KOPT-K1 (cell line): ENCODE data around the gene KCNG1.

Experiments
- H3K27ac ChIP-seq: fragments of 200-600 bp; sonication (generic); 2 replicates; pipeline ENCODE4 v1.5.1; 2016; ENCODE audit warnings: antibody characterized with exemption, mild to moderate bottlenecking, low read depth, low read length; ENCODE audit not compliant: poor library complexity, severe bottlenecking
- H3K36me3 ChIP-seq: fragments of 200-600 bp; sonication (generic); 2 replicates; pipeline ENCODE4 v1.5.1; 2017; ENCODE audit warnings: antibody characterized with exemption, mild to moderate bottlenecking, low read length, moderate library complexity; ENCODE audit not compliant: insufficient read depth
- H3K9me3 ChIP-seq: fragments of 200-600 bp; sonication (generic); 2 replicates; pipeline ENCODE4 v1.5.1; 2017; ENCODE audit warnings: antibody characterized with exemption, low read length, mild to moderate bottlenecking; ENCODE audit not compliant: insufficient read depth, poor library complexity, severe bottlenecking

KCNG1 gene

DNA sequence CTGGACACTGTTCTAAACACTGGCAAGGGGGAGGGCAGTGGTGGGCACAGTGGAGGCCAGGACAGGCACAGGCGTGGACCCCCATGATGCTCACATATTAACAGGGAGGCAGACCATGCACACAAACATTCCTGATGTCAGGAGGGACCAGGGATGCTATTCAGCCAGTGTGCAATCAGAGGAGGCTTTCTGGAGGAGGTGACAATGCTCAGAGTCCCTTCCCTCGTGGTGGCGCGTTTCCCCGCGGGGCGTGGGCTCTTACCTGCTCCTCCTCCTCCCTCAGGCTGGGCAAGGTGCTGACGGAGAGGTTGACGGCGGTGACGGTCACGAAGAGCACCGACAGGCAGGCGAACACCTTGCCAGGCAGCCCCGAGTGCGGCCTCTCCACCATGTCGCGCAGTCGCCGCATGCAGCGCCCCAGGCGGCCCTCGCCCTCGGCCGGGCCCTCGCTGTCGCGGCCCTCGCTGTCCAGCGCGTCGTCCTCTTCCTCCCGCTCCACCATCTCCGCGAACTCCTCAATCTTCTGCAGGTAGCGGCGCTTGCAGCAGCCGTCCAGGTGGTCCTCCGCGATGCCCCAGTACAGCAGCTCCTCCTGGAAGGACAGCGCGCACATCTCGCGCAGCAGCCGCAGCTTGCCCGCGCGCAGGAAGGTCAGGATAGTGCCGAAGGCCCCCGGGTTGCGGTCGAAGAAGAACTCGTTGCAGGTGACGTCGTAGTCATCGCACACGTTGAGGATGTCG lies 13.4 kb downstream of the KCNG1 start:
- Histone ChIP-seq H3K27ac (no peak overlapping the region), H3K36me3 (no peaks in the 10 kb centered on the region), H3K9me3 (no peaks in the 10 kb centered on the region)

DNA sequence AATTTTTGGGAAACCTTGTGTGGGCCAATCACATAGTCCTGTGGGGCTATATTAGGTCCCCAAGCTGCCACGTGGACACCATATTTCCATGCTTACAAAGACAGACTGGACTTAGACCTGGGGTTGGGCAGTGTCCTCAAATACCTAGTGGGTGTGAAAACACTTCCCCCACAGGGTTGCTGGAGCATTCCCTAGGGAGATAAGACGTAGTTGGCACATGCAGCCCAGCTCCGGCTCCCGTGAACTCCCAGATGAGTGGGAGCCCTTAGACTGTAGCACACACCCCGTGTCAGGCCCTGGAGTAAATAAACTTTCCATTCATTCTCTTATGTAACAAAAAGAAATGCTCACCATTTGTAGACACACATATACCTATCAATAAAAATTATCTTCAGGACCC lies 14.2 kb downstream of the KCNG1 start:
- Histone ChIP-seq H3K27ac (no peak overlapping the region), H3K36me3 (no peaks in the 10 kb centered on the region), H3K9me3 (no peaks in the 10 kb centered on the region)

DNA sequence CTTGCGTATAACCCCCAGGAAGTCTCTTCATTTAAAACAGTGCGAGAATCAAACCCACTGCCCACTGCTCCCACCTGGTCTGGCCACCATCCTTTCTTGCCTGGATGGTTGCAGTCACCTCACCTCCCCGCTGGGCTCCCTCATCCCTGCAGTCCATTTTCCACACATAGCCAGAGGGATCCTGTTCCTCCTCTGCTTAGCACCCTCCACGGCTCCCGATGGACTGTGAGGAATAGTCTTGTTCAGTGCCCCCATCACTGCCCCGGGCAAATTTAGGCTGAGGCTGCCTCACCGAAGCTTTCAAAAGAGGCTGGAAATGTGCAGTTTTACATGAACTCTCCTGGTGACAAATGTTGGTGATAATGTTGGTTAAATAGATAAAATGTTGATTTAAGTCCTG lies 17.7 kb downstream of the KCNG1 start:
- Histone ChIP-seq H3K9me3 (no peaks in the 10 kb centered on the region), H3K36me3 (no peaks in the 10 kb centered on the region), H3K27ac (no peak overlapping the region)

DNA sequence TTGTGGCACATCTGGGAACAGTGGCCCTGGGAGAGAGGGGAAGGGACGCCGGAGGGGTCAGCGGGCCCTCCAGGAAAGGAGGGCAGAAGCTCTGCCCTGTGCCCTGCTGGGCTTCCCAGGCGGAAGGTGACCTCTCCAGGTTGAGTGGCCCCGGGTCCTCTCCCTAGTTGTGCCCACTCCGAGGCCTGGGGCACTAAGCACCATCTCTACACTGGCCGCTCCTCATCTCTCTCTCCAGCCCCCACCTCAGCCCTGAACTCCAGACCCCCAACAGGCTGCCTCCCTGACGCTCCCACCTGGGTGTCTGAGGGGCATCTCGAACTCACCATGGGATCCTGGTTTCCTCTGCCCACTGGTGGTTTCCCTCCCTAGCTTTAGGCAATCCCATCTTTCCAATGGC lies 18.1 kb downstream of the KCNG1 start:
- Histone ChIP-seq H3K27ac (no peak overlapping the region), H3K9me3 (no peaks in the 10 kb centered on the region), H3K36me3 (no peaks in the 10 kb centered on the region)

DNA sequence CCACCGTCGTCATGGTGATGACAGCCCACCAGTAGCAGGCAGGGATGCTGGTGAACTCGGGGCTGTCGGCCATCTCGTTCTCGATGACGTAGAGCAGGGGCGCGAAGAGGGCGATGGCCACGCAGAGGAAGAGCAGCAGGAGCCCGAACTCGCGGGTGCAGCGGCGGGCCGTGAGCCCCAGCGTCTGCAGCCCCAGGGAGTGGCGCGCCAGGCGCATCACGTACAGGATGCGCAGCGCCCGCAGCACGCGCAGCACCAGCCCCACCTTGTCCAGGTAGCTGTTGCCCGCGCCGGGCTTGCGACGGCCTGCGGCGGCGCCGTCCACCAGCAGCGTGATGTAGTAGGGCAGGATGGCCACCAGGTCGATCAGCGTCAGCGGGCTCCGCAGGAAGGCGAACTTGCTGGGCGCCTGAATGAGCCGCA lies 18.6 kb downstream of the KCNG1 start:
- no peak overlapping the region for H3K27ac ChIP-seq
- H3K36me3 ChIP-seq: no peaks in the 10 kb centered on the region
- H3K9me3 ChIP-seq: no peaks in the 10 kb centered on the region

DNA sequence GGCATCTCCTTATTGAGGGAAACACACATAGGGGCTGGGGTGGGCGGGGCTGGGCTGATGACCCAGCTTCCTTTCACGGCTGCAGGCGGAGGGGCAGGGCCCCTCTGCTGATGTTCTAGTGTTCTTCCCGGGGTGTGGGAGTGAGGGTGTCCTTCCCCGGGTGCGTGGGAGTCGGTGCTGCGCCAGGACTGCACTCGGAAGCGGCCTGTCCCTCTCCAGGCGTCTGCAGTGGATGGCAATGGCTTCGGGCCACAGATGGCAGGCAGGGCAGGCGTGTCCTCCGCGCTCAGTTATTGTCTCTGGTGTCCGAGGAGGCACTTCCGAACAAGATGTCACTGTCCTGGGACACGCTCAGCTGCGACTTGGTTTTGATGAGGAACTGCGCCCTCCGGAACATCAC lies 19.2 kb downstream of the KCNG1 start:
- Histone ChIP-seq H3K9me3 (no peaks in the 10 kb centered on the region), H3K27ac (no peak overlapping the region), H3K36me3 (no peaks in the 10 kb centered on the region)

DNA sequence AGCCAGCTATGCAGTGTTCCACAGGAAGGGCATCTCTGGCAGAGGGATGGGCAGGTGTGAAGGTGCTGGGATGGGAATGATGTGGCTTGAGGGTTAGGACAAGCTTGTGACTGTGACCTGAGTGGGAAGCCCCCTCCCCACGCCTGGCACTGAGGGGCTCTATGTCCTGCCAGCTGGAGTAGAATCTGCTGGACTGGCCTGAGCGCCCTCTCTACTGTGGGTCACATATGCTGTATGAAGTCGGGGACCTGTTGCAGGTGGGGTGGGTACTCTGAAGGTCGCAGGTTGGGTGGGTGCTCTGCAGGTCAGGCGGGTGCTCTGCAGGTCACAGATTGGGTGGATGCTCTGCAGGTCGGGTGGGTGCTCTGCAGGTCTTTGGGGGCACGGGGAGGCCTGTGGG lies 20.3 kb downstream of the KCNG1 start:
- Histone ChIP-seq H3K36me3 (no peaks in the 10 kb centered on the region), H3K27ac (no peak overlapping the region), H3K9me3 (no peaks in the 10 kb centered on the region)

DNA sequence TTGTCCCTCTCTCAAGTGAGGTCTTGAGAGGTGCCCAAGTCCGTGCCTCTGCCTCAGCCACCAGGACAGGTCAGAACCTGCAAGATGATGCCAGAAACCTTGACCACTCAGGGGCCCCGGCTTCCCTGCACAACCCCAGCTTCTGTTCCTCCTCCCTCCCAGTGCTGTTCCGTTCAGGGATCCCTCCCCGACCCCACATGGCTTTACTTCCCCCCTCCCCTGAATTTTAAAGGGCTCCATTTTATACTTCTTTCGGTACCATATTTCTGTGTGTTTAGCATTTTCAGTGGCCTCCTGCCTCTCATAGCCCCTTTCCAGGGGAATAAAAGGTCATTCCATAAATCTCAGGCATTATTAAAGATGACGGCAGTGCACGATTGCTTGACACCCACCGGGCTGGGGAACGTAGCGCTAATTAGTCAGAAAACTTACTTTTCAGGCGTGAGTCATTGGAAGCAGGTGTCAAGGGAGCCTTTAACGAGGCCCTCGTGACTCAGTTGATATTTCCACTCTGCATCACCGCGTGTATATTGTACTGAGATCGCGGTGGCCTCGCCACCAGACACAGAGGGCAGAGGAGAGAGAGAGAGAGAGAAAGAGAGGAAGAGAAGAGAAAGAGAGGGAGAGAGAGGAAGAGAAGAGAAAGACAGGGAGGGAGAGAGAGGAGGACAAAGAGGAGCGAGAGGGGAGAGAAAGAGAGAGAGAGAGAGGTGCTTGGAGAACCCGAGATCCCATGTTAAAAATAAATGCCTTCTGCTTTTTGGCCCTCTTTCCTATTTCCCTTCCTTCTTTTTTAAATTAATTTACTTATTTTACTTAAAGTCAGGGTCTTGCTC lies 21.3 kb downstream of the KCNG1 start:
- Histone ChIP-seq H3K27ac (no peak overlapping the region), H3K9me3 (no peaks in the 10 kb centered on the region), H3K36me3 (no peaks in the 10 kb centered on the region)

DNA sequence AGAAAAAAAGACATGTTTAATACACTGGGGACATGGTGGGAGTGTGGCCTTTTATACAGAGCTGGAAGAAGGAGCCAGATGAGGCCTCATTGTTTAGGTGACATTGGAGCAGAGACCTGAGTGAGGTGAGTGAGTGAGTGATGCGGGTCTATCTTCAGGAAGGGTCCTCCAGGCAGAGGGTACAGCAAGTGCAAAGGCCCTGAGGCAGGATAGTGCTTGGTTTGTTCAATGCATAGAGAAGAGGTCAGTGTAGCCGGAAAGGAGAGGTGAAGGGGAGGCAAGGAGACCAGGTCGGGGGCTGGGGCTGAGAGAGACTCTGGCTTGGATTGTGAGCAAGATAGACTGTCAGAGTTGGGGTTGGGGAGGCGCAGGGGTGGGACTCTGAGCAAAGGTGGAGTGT lies 23.6 kb downstream of the KCNG1 start:
- no peaks in the 10 kb centered on the region for H3K36me3 ChIP-seq

DNA sequence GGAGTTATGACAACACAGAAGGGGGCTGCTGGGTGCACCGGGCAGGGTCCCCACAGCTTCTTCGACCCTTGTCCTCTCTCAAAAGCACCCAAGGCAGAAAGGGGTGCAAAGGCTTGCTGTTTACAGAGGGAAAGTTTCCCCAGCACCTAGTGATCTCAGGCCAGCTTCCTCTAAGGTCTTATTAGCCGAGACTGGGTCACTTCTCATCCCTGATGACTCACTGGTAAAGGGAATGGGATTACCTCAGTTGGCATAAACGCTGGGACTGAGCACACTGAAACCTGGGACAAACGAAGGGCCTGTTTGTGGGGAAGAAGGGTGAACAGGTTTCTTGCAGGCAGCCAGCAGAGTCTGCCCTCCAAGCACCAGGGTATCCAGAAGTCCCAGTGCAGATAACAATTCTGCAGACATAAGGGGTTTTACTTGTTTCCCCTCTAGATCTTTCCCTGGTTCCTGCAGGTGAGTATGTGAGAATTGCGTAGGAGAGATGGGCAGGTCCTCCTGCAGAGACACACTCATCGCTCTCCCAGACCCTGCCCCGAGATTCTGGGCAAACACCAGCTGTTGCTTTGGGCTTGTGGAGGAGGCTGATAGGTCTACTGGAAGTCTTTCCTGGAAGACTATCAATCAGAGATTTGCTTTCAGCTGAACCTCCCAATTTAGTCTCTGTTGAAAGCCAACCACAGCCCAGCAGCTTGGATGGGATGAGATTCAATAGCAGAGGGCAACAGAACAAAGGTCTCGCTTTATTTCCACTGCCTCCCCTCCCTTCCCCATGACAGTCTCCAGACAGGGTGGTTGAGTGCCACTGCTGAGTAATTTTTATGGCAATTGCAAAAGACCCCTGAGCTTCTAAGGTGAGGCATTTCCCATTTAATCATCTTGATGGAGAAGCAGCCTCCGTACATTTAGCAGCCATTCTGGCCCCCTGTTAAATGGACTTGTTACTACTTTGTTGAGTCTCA lies 25.7 kb downstream of the KCNG1 start:
- no peak overlapping the region for H3K27ac ChIP-seq

More for the DNA sequence above, 23.6 kb downstream of the KCNG1 start:
- H3K9me3 ChIP-seq: no peaks in the 10 kb centered on the region
- no peak overlapping the region for H3K27ac ChIP-seq

DNA sequence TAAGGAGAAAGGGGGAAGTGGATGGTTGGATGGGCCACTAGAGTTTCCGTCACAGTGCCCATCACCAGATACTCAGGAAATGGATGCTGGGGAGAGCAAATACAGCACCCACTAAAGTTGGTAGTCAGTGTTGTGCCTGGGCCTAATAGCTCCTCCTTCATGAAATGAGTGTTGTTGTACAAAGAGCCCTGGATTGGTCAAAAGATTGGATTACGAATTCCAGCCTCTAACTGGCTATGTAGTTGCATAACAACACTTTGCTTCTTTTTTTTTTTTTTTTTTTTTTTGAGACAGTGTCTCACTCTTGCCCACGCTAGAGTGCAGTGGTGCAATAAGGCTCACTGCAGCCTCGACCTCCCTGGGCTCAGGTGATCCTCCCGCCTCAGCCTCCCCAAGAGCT lies 27.4 kb downstream of the KCNG1 start:
- H3K27ac ChIP-seq: no peak overlapping the region
- H3K9me3 ChIP-seq: no peaks in the 10 kb centered on the region
- H3K36me3 ChIP-seq: no peaks in the 10 kb centered on the region

More for the DNA sequence above, 25.7 kb downstream of the KCNG1 start:
- H3K9me3 ChIP-seq: no peaks in the 10 kb centered on the region
- H3K36me3 ChIP-seq: no peaks in the 10 kb centered on the region

DNA sequence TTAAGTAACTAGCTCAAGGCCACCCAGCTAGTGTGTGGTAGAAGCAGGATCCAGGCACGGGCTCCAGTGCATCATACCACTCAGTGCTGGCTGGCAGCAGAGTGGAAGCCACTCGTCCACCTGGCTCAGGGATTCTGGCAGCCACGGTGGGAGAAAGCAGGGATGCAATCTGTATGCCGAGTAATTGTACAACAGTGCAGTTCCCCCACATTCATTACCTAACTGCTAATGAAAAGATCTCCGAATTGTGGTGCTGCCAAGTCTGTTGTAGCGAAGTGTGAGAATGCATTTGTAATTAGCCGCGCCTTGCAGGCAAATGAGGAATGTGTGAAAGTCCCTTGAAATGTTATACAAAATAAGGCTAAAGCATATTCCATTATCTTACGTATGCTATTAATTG lies 29.0 kb downstream of the KCNG1 start:
- no peaks in the 10 kb centered on the region for H3K9me3 ChIP-seq
- H3K27ac ChIP-seq: no peak overlapping the region
- no peaks in the 10 kb centered on the region for H3K36me3 ChIP-seq

DNA sequence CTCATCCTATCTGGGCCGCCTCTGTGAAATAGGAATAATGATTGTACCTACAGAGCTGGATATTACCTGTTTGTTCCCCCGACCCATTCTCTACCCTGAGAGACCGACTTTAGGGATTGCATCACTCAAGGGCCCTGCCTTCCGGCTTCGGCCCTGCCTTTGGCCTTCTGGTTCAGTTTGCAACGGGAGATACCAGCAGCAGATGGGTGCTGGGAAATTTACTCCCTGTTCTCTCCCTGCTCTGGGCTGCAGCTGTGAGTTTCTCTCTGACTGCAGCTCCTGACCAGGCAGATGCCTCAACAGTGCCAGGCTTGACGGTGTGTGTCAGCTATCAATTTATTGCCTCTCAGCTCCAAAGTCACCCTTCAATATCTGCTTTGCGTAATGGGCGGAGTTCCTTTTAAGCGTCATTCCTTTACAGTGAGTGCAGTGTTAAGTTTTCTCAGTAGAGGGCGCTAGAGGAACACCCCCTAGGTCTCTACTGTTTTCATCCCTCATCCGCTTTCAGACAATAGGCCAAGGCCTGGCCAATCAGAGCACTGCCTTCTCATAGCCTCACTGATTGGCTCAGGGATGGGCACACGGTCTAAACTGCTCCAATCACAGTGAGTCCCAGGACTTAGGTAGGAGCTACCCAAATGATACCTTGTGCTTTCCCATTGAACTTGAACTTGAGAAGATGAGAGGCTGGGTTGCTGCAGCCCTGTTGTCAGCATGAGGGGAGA lies 30.0 kb downstream of the KCNG1 start:
- Histone ChIP-seq H3K36me3 (no peaks in the 10 kb centered on the region), H3K27ac (no peak overlapping the region), H3K9me3 (no peaks in the 10 kb centered on the region)

DNA sequence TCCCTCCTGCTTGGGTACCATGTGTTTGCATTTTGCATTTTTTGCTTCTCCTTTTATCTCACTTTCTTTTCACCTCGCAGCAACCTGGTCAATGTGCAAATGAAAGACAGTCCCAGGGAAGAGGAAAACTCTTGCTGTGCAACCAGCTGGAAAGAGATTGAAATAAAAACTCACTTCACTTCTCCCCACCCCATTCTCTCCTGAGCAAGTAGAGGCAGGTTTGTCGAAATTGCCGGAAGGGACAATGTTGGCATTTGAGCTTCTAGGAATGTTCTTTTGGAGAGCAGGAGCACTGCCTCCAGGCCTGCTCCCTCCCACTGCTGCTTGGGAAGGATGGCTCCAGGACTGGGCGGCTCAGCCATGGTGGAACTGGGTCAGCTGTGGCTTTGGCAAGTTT lies 30.6 kb downstream of the KCNG1 start:
- Histone ChIP-seq H3K27ac (no peak overlapping the region), H3K9me3 (no peaks in the 10 kb centered on the region)

More for the DNA sequence above, 30.6 kb downstream of the KCNG1 start:
- no peaks in the 10 kb centered on the region for H3K36me3 ChIP-seq
